HG03025 (cell line): Measurements from ENCODE around the gene MKLN1.
A peak's percentile ranks its signal among the peaks of the same experiment; 100 is the strongest.

ENCODE experiments used
- ATAC-seq: cut with Tn5 transposase; IDR thresholded peaks from one replicate; pipeline ENCODE4 v1.9.1; 2021; ENCODE audit warnings: mild to moderate bottlenecking, moderate library complexity; ENCODE audit not compliant: unreplicated experiment, low FRiP score

MKLN1 gene

GRCh38 chr7:131346885-131347592, 19.4 kb downstream of the MKLN1 start:
- ATAC-seq: no peak

- ATAC-seq: no peak
These were observed 24.4 kb downstream of the MKLN1 start for GRCh38 chr7:131352032-131352431.

- no peak for ATAC-seq
These were observed 26.7 kb downstream of the MKLN1 start for GRCh38 chr7:131354390-131354789.

GRCh38 chr7:131355917-131356777, 28.5 kb downstream of the MKLN1 start:
- no peak for ATAC-seq

GRCh38 chr7:131357282-131357880, 29.7 kb downstream of the MKLN1 start:
- no peak for ATAC-seq

GRCh38 chr7:131358636-131359035, 31.0 kb downstream of the MKLN1 start:
- ATAC-seq: no peak

- ATAC-seq: no peak
These were observed 31.6 kb downstream of the MKLN1 start for GRCh38 chr7:131359136-131359776.

- ATAC-seq: no peak
These were observed 36.0 kb downstream of the MKLN1 start for GRCh38 chr7:131363719-131364118.

GRCh38 chr7:131364767-131365344, 37.2 kb downstream of the MKLN1 start:
- ATAC-seq: no peak

GRCh38 chr7:131365838-131366237, 38.2 kb downstream of the MKLN1 start:
- ATAC-seq: no peak

- no peak for ATAC-seq
These were observed 41.7 kb downstream of the MKLN1 start for GRCh38 chr7:131369354-131369753.

- peak; percentile 47 for ATAC-seq
These were observed 42.9 kb downstream of the MKLN1 start for GRCh38 chr7:131370523-131370968.

- ATAC-seq: no peak
These were observed 43.7 kb downstream of the MKLN1 start for GRCh38 chr7:131371411-131371810.

- no peak for ATAC-seq
These were observed 44.9 kb downstream of the MKLN1 start for GRCh38 chr7:131372554-131372953.

GRCh38 chr7:131374821-131375220, 47.1 kb downstream of the MKLN1 start:
- no peak for ATAC-seq

- no peak for ATAC-seq
These were observed 53.6 kb downstream of the MKLN1 start for GRCh38 chr7:131381069-131381838.

GRCh38 chr7:131383417-131384285, 56.0 kb downstream of the MKLN1 start:
- ATAC-seq: no peak

- ATAC-seq: no peak
These were observed 56.6 kb downstream of the MKLN1 start for GRCh38 chr7:131384286-131384635.

GRCh38 chr7:131385039-131385605, 57.4 kb downstream of the MKLN1 start:
- ATAC-seq: no peak
